Dendritic cell treated with granulocyte-macrophage colony-stimulating factor and Interleukin-4, amounts not matched to agents 40 ng/mL and 50 ng/mL, for 4 days (primary cell): ENCODE results near the gene ODAM.
"Not testable (repeated sequence)": the region's sequence is repeated elsewhere in the genome, so short reads cannot be mapped to it uniquely, and the experiment has no call there.

ENCODE experiments used
- H3K27ac Mint-ChIP-seq: one replicate; pipeline ENCODE4 v1.8.0; 2022; ENCODE audit warnings: mild to moderate bottlenecking, mixed read lengths
- H3K27me3 Mint-ChIP-seq: one replicate; pipeline ENCODE4 v1.8.0; 2022; ENCODE audit warnings: mild to moderate bottlenecking, mixed read lengths
- H3K36me3 Mint-ChIP-seq: one replicate; pipeline ENCODE4 v1.8.0; 2022; ENCODE audit warnings: low read depth, mixed read lengths
- H3K4me1 Mint-ChIP-seq: one replicate; pipeline ENCODE4 v1.8.0; 2022; ENCODE audit warnings: low read depth, mixed read lengths
- H3K4me3 Mint-ChIP-seq: one replicate; pipeline ENCODE4 v1.8.0; 2022; ENCODE audit warnings: mild to moderate bottlenecking, moderate library complexity, mixed read lengths
- H3K9me3 Mint-ChIP-seq: one replicate; pipeline ENCODE4 v1.8.0; 2022; ENCODE audit warnings: mixed read lengths
- intact Hi-C: fragments of 100-400 bp; cut with micrococcal nuclease; formaldehyde crosslinking; loops from one replicate; pipeline ENCODE4 v1.15.0; 2022

Gene ODAM

GRCh38 chr4:70191647-70192046 is 3.9 kb upstream of the ODAM start:
- Mint-ChIP-seq H3K4me1 (no peaks in the 10 kb centered on the region), H3K36me3 (no peaks in the 10 kb centered on the region), H3K27me3 (no peaks in the 10 kb centered on the region), H3K9me3 (no peaks in the 10 kb centered on the region), H3K4me3 (no peak overlapping the region), H3K27ac (no peak overlapping the region)
- intact Hi-C loops, result no loop called here

- Mint-ChIP-seq H3K27me3 (no peaks in the 10 kb centered on the region), H3K27ac (no peak overlapping the region), H3K4me1 (no peaks in the 10 kb centered on the region), H3K36me3 (no peaks in the 10 kb centered on the region), H3K9me3 (no peaks in the 10 kb centered on the region), H3K4me3 (no peak overlapping the region)
- intact Hi-C loops, result no loop called here
Observed at GRCh38 chr4:70192895-70193294, 2.6 kb upstream of the ODAM start.

DNA sequence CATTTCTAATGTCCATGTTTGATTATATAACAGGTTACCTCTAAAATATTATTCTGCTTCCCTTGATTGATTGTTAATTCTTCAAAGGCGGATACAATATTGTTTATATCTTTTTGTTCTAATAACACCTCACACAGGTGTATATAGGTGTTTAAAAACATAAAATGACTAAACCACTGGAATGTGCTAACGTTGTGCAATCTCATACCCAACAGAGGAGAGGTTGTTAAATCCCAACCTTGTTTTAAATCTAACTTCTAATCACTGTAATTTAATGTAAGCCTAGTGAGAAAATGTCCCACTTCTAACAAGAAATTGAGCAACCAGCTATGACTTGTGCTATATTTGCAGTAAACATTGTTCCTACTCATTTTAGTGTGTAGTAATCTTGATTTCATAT is 1.3 kb downstream of the ODAM start:
- Mint-ChIP-seq H3K36me3 (no peaks in the 10 kb centered on the region), H3K4me3 (no peak overlapping the region), H3K27me3 (no peaks in the 10 kb centered on the region), H3K9me3 (no peaks in the 10 kb centered on the region), H3K27ac (no peak overlapping the region), H3K4me1 (no peaks in the 10 kb centered on the region)
- intact Hi-C loops, result no loop called here

DNA sequence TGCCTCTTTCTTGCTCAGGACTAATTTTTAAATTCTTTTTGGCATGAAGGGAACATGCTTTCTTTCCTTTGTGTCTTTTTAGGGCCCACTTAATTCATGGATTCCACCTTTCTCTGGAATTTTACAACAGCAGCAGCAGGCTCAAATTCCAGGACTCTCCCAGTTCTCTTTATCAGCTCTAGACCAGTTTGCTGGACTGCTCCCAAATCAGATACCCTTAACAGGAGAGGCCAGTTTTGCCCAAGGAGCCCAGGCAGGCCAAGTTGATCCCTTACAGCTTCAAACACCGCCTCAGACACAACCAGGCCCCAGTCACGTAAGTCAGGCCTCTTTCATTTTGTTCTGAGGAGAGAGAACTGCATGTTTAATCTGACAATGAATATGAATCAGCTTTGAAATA is 2.3 kb downstream of the ODAM start:
- H3K27ac Mint-ChIP-seq, result no peak overlapping the region
- no peak overlapping the region for H3K4me3 Mint-ChIP-seq
- H3K27me3 Mint-ChIP-seq, result no peaks in the 10 kb centered on the region
- H3K9me3 Mint-ChIP-seq, result no peaks in the 10 kb centered on the region
- intact Hi-C loops, result no loop called here
- no peaks in the 10 kb centered on the region for H3K36me3 Mint-ChIP-seq
- H3K4me1 Mint-ChIP-seq, result no peaks in the 10 kb centered on the region

- Mint-ChIP-seq H3K36me3 (no peaks in the 10 kb centered on the region), H3K4me3 (no peak overlapping the region), H3K27ac (no peak overlapping the region), H3K4me1 (no peaks in the 10 kb centered on the region), H3K27me3 (no peaks in the 10 kb centered on the region), H3K9me3 (no peaks in the 10 kb centered on the region)
- intact Hi-C loops, result no loop called here
Observed at GRCh38 chr4:70203601-70204000, 8.1 kb downstream of the ODAM start.

DNA sequence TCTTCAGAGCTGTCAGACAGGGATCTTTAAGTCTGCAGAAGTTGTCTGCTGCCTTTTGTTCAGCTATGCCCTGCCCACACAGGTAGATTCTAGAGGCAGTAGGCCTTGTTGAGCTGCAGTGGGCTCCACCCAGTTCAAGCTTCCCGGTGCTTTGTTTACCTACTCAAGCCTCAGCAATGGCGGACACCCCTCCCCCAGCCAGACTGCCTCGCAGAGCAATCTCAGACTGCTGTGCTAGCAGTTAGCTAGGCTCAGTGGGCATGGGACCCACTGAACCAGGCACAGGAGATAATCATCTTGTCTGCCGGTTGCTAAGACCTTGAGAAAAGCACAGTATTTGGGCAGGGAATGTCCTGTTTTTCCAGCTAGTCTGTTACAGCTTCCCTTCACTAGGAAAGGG is 17.2 kb downstream of the ODAM start:
- not testable (repeated sequence) for H3K27me3 Mint-ChIP-seq

GRCh38 chr4:70216109-70216508 is 20.6 kb downstream of the ODAM start:
- H3K27me3 Mint-ChIP-seq, H3K36me3 Mint-ChIP-seq, intact Hi-C loops, H3K27ac Mint-ChIP-seq, H3K9me3 Mint-ChIP-seq, H3K4me3 Mint-ChIP-seq, H3K4me1 Mint-ChIP-seq: not testable (repeated sequence)

More for the DNA sequence above, 17.2 kb downstream of the ODAM start:
- H3K36me3 Mint-ChIP-seq, intact Hi-C loops, H3K4me1 Mint-ChIP-seq, H3K27ac Mint-ChIP-seq, H3K4me3 Mint-ChIP-seq: not testable (repeated sequence)
- peaks cover 23% of the 10 kb centered on the region for H3K9me3 Mint-ChIP-seq

- H3K27ac Mint-ChIP-seq, H3K27me3 Mint-ChIP-seq, H3K9me3 Mint-ChIP-seq, H3K4me1 Mint-ChIP-seq, intact Hi-C loops, H3K36me3 Mint-ChIP-seq, H3K4me3 Mint-ChIP-seq: not testable (repeated sequence)
Observed at GRCh38 chr4:70216550-70216949, 21.0 kb downstream of the ODAM start.

- H3K27me3 Mint-ChIP-seq, H3K4me3 Mint-ChIP-seq, H3K27ac Mint-ChIP-seq, intact Hi-C loops, H3K9me3 Mint-ChIP-seq, H3K36me3 Mint-ChIP-seq, H3K4me1 Mint-ChIP-seq: not testable (repeated sequence)
Observed at GRCh38 chr4:70221389-70221788, 25.9 kb downstream of the ODAM start.

GRCh38 chr4:70221818-70222217 is 26.3 kb downstream of the ODAM start:
- H3K4me3 Mint-ChIP-seq, H3K27me3 Mint-ChIP-seq, H3K9me3 Mint-ChIP-seq, intact Hi-C loops, H3K27ac Mint-ChIP-seq, H3K4me1 Mint-ChIP-seq, H3K36me3 Mint-ChIP-seq: not testable (repeated sequence)

DNA sequence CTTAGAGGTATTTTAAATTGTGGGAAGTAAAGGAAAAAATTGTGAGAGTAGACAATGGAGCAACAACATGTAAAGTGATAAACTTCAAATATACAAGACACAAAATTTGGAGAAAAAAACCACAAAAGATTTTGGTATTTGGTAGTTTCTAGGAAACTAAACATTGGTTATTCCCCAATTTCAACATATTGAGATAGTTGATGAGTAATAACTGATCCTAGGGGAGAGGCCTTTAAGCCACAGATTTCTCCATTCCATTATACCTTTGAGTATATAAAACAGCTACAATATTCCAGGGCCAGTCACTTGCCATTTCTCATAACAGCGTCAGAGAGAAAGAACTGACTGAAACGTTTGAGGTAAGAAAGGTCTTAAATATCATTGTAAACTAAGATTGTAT is 30.3 kb downstream of the ODAM start, which contains the start of gene FDCSP:
TSS of gene FDCSP (plus strand) at position 301 of the 400 bp plus-strand sequence. CDS start 5,071 bp downstream, outside the sequence.
- no peak within 1 kb of the TSS for H3K4me3 Mint-ChIP-seq
- H3K9me3 Mint-ChIP-seq, result no peaks in the 10 kb centered on the region
- no peaks in the 10 kb centered on the region for H3K4me1 Mint-ChIP-seq
- H3K27me3 Mint-ChIP-seq, result no peaks in the 10 kb centered on the region
- H3K27ac Mint-ChIP-seq, result no peak within 1 kb of the TSS
- H3K36me3 Mint-ChIP-seq, result no peaks in the 10 kb centered on the region
- intact Hi-C loops, result no loop called here

DNA sequence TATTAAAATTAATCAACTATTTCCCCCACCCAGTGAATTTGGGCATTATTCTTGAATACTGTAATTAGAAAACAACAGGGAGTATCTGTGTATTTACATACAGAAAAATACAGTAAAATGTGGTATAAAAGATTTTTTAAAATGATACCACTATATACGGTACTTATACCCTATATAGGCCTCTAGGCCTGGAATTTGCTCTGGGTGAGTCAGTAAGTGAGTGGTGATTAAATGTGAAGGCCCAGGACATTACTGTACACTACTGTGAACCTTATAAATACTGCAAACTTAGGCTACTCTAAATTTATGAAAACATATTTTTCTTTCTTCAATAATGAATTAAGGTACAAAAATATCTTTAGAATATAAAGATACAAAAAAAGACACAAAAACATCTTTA is 40.6 kb downstream of the ODAM start:
- no peaks in the 10 kb centered on the region for H3K4me1 Mint-ChIP-seq
- H3K4me3 Mint-ChIP-seq, result no peak overlapping the region
- no peak overlapping the region for H3K27ac Mint-ChIP-seq
- intact Hi-C loops, result no loop called here
- H3K27me3 Mint-ChIP-seq, result no peaks in the 10 kb centered on the region
- H3K36me3 Mint-ChIP-seq, result no peaks in the 10 kb centered on the region
- no peaks in the 10 kb centered on the region for H3K9me3 Mint-ChIP-seq

- Mint-ChIP-seq H3K27ac (no peak overlapping the region), H3K36me3 (no peaks in the 10 kb centered on the region), H3K27me3 (no peaks in the 10 kb centered on the region), H3K4me1 (no peaks in the 10 kb centered on the region), H3K4me3 (no peak overlapping the region), H3K9me3 (no peaks in the 10 kb centered on the region)
- intact Hi-C loops, result no loop called here
Observed at GRCh38 chr4:70239131-70239883, 43.8 kb downstream of the ODAM start.

DNA sequence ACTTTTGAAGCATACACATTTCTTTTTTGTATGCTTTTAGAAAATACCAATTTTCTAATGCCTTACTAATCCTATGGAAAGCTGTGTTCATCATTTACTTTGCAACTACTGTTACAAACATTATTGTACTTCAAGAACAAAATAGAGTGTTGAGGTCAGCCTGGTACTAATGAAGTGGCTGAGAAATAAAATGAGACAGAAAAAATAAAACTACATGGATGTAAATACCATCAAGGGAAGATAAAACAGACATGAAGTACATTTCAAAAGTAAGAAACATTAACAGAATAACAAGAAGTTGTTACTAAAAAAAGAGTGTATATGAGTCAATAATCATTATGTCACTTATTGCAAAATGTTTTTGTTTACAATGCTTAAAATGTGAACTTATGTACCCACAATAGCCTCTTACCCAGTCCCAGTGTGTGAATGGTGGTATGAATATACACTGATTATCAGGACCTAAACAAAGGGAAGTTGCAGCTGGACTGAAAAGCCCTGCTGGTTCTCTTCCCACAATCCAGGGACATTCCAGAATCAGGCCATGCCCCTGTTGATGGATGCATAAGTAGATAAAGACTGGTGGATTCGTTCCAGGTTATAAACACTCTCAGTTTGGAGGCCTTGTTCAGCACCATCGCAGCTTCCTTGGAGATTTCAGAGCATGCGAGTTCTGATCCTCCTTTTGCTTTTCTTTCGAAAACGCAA is 44.5 kb downstream of the ODAM start:
- no peaks in the 10 kb centered on the region for H3K4me1 Mint-ChIP-seq
- H3K27me3 Mint-ChIP-seq, result no peaks in the 10 kb centered on the region
- no peaks in the 10 kb centered on the region for H3K36me3 Mint-ChIP-seq
- no peak overlapping the region for H3K4me3 Mint-ChIP-seq
- no peaks in the 10 kb centered on the region for H3K9me3 Mint-ChIP-seq
- no peak overlapping the region for H3K27ac Mint-ChIP-seq
- intact Hi-C loops, result no loop called here

DNA sequence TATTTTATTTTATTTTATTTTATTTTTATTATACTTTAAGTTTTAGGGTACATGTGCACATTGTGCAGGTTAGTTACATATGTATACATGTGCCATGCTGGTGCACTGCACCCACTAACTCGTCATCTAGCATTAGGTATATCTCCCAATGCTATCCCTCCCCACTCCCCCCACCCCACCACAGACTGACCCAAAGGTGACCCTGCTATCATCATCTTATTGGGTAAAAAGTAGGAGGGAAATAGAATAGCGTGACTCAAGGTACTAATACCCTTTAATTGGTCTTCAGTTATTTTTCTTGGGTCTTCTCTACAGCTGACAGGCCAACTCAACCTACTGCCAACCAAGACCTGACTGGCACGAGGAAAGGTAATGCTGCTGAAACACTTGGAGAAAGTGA is 46.8 kb downstream of the ODAM start, which contains the start of gene CSN3:
TSS of gene CSN3 (plus strand) at position 301 of the 400 bp plus-strand sequence. CDS start 2,223 bp downstream, outside the sequence.
- H3K27ac Mint-ChIP-seq, H3K4me1 Mint-ChIP-seq, H3K27me3 Mint-ChIP-seq, H3K36me3 Mint-ChIP-seq, H3K9me3 Mint-ChIP-seq, H3K4me3 Mint-ChIP-seq, intact Hi-C loops: not testable (repeated sequence)
